Breast epithelium (tissue), 4 donors: ENCODE measurements around the gene CDKN3. TPM values are rescaled to one million over a fixed set of nuclear protein-coding genes. Genes with fewer than 3 reads are reported as not detected.

Experiments used
- DNase-seq, 2 donors: peaks; one replicate each; pipeline ENCODE4 v3.0.0-alpha.2; 2019; ENCODE audit warnings: low spot score in 2 of 2
- H3K27ac ChIP-seq, 2 donors: fragments of 200-600 bp; sonication (generic) in 1 of 2; one replicate each; pipeline ENCODE4 v1.5.1; 2016 to 2019; ENCODE audit warnings: mild to moderate bottlenecking in 1 of 2
- H3K27me3 ChIP-seq, 2 donors: fragments of 200-600 bp; sonication (generic) in 1 of 2; one replicate each; pipeline versions ENCODE4 v1.5.1 to v1.6.0; 2017 to 2019; ENCODE audit warnings: control low read depth in 1 of 2, mild to moderate bottlenecking in 1 of 2
- H3K36me3 ChIP-seq: fragments of 200-600 bp; one replicate; pipeline ENCODE4 v1.5.1; 2019
- H3K4me1 ChIP-seq, 2 donors: fragments of 200-600 bp; sonication (generic); one replicate each; pipeline ENCODE4 v1.5.1; 2016 to 2019; ENCODE audit warnings: control low read depth in 1 of 2
- H3K4me3 ChIP-seq, 3 donors: fragments of 200-600 bp; sonication (generic); 1 replicate in 2 of 3; 2 replicates in 1 of 3; pipeline ENCODE4 v1.5.1; 2016 to 2019; ENCODE audit warnings: mild to moderate bottlenecking in 3 of 3, moderate library complexity in 2 of 3
- H3K9me3 ChIP-seq, 2 donors: fragments of 200-600 bp; sonication (generic) in 1 of 2; one replicate each; pipeline ENCODE4 v1.5.1; 2016 to 2019; ENCODE audit warnings: control low read depth in 1 of 2
- POLR2A ChIP-seq: fragments of 450-650 bp; IDR thresholded peaks from one replicate; pipeline ENCODE4 v1.6.1; 2016; ENCODE audit warnings: antibody characterized with exemption, mild to moderate bottlenecking, moderate library complexity
- POLR2AphosphoS5 ChIP-seq, 3 donors: sonication (generic); formaldehyde crosslinking; IDR thresholded peaks; one replicate each; pipeline ENCODE4 v1.6.1; 2017; ENCODE audit warnings: antibody characterized with exemption in 3 of 3
- intact Hi-C: fragments of 100-400 bp; cut with DNase I; formaldehyde crosslinking; loops from one replicate; pipeline ENCODE4 v1.15.1; 2023; ENCODE audit warnings: low total_unique reads
- total RNA-seq, 3 donors: library from RNA; depleted of rRNA; stranded (reverse); fragments of >200 nt; gene quantifications; one replicate each; pipeline ENCODE4 v1.1.0, GENCODE V29; 2016
- TF ChIP-seq, protein P1 (sequence below), 3 donors: fragments of 450-650 bp; IDR thresholded peaks; one replicate each; pipeline ENCODE4 v1.5.1; 2016 to 2017; ENCODE audit warnings: antibody characterized with exemption in 3 of 3, mild to moderate bottlenecking in 3 of 3, moderate library complexity in 3 of 3

CDKN3 gene
- total RNA-seq, 3 donors from 2014 or later = 2.0 to 4.3 (median 2.9) TPM

DNA sequence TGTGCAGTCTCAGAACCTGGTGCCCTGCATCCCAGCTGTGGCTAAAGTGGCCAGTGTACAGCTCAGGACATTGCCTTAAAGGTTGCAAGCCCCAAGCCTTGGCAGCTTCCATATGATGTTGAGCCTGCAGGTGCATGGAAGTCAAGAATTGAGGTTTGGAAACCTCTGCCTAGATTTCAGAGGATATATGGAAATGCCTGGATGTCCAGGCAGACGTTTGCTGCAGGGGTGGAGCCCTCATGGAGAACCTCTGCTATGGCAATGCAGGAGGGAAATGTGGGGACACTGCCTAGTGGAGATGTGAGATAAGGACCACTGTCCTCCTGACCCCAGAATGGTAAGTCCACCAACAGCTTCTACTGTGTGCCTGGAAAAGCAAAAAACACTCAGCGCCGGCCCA lies 62.3 kb downstream of the CDKN3 start:
- H3K4me1 ChIP-seq = no peaks in the 10 kb centered on the region
- no peaks in the 10 kb centered on the region for H3K36me3 ChIP-seq
- H3K4me3 ChIP-seq = no peak overlapping the region
- intact Hi-C loops = no loop called here
- H3K27me3 ChIP-seq = no peaks in the 10 kb centered on the region
- no peaks in the 10 kb centered on the region for H3K9me3 ChIP-seq
- no peak overlapping the region for H3K27ac ChIP-seq
- TF ChIP-seq POLR2AphosphoS5 (IDR thresholded peaks at IDR 0.05) = no peak
- no peak for TF ChIP-seq POLR2A
- TF ChIP-seq, protein P1, sequence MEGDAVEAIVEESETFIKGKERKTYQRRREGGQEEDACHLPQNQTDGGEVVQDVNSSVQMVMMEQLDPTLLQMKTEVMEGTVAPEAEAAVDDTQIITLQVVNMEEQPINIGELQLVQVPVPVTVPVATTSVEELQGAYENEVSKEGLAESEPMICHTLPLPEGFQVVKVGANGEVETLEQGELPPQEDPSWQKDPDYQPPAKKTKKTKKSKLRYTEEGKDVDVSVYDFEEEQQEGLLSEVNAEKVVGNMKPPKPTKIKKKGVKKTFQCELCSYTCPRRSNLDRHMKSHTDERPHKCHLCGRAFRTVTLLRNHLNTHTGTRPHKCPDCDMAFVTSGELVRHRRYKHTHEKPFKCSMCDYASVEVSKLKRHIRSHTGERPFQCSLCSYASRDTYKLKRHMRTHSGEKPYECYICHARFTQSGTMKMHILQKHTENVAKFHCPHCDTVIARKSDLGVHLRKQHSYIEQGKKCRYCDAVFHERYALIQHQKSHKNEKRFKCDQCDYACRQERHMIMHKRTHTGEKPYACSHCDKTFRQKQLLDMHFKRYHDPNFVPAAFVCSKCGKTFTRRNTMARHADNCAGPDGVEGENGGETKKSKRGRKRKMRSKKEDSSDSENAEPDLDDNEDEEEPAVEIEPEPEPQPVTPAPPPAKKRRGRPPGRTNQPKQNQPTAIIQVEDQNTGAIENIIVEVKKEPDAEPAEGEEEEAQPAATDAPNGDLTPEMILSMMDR (IDR thresholded peaks at IDR 0.05) = no peak
- no peak for DNase-seq

DNA sequence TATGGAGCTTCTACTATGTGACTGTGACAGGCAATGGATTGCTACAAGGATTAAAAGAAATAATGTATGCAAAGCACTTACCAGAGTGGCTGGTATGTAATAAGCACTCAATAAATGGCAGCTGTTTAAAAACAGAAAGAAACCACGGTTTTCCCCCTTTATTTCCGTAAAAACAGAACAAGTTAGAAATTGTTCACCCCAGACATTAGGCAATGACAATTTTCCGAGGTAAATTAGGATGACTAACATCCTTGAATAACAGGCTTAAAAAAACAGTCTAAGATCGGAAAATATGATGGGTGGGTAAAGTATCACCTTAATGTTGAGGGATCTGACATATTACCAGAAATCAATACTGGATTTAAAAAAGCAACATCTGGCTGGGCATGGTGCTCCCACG lies 65.2 kb downstream of the CDKN3 start:
- Histone ChIP-seq H3K27ac (no peak overlapping the region), H3K27me3 (no peaks in the 10 kb centered on the region), H3K36me3 (no peaks in the 10 kb centered on the region), H3K9me3 (peaks cover 0 to 3% of the 10 kb centered on the region in 2 donors), H3K4me1 (no peaks in the 10 kb centered on the region), H3K4me3 (no peak overlapping the region)
- no peak for TF ChIP-seq POLR2A
- TF ChIP-seq POLR2AphosphoS5 (IDR thresholded peaks at IDR 0.05) = no peak
- TF ChIP-seq, protein P1 (IDR thresholded peaks at IDR 0.05) = no peak
- DNase-seq = no peak
- intact Hi-C loops = no loop called here

DNA sequence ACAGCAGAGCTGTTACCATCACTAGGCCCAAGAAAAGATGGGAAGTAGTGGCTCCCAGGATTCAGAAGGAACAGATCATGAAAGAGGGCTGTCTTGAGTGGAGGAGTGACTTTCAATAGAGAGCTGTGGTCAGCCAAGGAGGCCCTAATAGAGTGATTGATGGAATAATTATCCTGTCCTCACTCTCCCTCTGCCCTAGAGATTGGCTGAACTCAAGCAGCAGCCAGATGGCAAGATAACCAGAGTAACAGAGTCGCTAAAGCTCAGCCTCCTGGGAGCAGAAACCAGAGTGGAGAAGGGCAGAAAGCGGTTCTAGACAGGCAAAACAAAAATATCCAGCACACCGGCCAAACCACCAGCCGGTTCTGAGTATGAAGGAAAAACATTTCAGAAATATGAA lies 68.8 kb downstream of the CDKN3 start:
- intact Hi-C loops = no loop called here
- no peaks in the 10 kb centered on the region for H3K4me1 ChIP-seq
- DNase-seq = no peak
- no peak for TF ChIP-seq POLR2A
- TF ChIP-seq, protein P1 (IDR thresholded peaks at IDR 0.05) = no peak
- TF ChIP-seq POLR2AphosphoS5 (IDR thresholded peaks at IDR 0.05) = no peak
- H3K4me3 ChIP-seq = no peak overlapping the region
- H3K27ac ChIP-seq = no peak overlapping the region
- H3K9me3 ChIP-seq = peaks cover 0 to 11% of the 10 kb centered on the region in 2 donors
- H3K36me3 ChIP-seq = no peaks in the 10 kb centered on the region
- no peaks in the 10 kb centered on the region for H3K27me3 ChIP-seq

DNA sequence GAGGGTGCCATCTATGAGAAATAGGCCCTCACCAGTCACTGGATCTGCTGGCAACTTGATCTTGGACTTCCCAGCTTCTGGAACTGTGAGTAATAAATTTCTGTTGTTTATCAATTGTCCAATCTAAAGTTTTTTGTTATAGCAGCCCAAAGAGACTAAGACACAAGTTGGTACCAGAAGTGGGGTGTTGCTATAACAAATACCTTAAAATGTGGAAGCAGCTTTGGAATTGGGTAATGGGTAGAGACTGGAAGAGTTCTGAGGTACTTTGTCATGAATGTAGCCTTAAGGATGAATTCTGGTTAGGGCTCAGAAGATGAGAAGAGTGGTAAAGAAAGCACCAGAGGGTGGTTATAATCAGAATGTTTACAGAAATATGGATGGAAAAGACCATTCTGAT lies 70.5 kb downstream of the CDKN3 start:
- H3K27ac ChIP-seq = no peak overlapping the region
- TF ChIP-seq POLR2AphosphoS5 (IDR thresholded peaks at IDR 0.05) = no peak
- no peak for TF ChIP-seq POLR2A
- TF ChIP-seq, protein P1 (IDR thresholded peaks at IDR 0.05) = no peak
- H3K36me3 ChIP-seq = no peaks in the 10 kb centered on the region
- H3K27me3 ChIP-seq = no peaks in the 10 kb centered on the region
- no peak for DNase-seq
- peaks cover 0 to 11% of the 10 kb centered on the region in 2 donors for H3K9me3 ChIP-seq
- no peak overlapping the region for H3K4me3 ChIP-seq
- intact Hi-C loops = no loop called here
- no peaks in the 10 kb centered on the region for H3K4me1 ChIP-seq

Other genes starting within 250 kb of the CDKN3 start
- 100 to 1,000 TPM; 120 to 200 (median 146) TPM for gene CNIH1, start 44.4 kb downstream of the CDKN3 start, total RNA-seq
- gene GMFB, start 92.0 kb downstream of the CDKN3 start, total RNA-seq = 10 to 100 TPM; 43.3 to 82.5 (median 64.6) TPM
- gene CGRRF1, start 112.9 kb downstream of the CDKN3 start, total RNA-seq = 10 to 100 TPM; 21.0 to 25.5 (median 23.6) TPM
- 10 to 100 TPM; 28.5 to 44.6 (median 36.2) TPM for gene SAMD4A, start 170.1 kb downstream of the CDKN3 start, total RNA-seq